Vagina (tissue), 2 donors: ENCODE measurements around the gene ETFRF1. TPM values are rescaled to one million over a fixed set of nuclear protein-coding genes. Genes with fewer than 3 reads are reported as not detected.

Experiments
- DNase-seq, 2 donors: peaks; one replicate each; pipeline ENCODE4 v3.0.0-alpha.2; 2017; ENCODE audit errors: extremely low spot score in 2 of 2
- H3K27ac ChIP-seq: fragments of 200-600 bp; sonication (generic); one replicate; pipeline ENCODE4 v1.5.1; 2019
- H3K27me3 ChIP-seq: fragments of 200-600 bp; sonication (generic); one replicate; pipeline ENCODE4 v1.5.1; 2019
- H3K36me3 ChIP-seq, 2 donors: fragments of 200-600 bp; sonication (generic); one replicate each; pipeline ENCODE4 v1.5.1; 2017 to 2019
- H3K4me1 ChIP-seq: fragments of 200-600 bp; sonication (generic); one replicate; pipeline ENCODE4 v1.5.1; 2019
- H3K4me3 ChIP-seq, 2 donors: fragments of 200-600 bp; sonication (generic); 1 replicate in 1 of 2; 2 replicates in 1 of 2; pipeline ENCODE4 v1.5.1; 2016 to 2019
- H3K9me3 ChIP-seq: fragments of 200-600 bp; sonication (generic); one replicate; pipeline ENCODE4 v1.5.1; 2019
- CTCF ChIP-seq, 3 experiments: fragments of 450-650 bp in 2 of 3; fragments of 200-600 bp in 1 of 3; sonication (generic) in 1 of 3; IDR thresholded peaks; one replicate each; pipeline ENCODE4 v1.5.1; 2017 to 2019; ENCODE audit warnings: antibody characterized with exemption in 3 of 3, mild to moderate bottlenecking in 2 of 3, moderate library complexity in 2 of 3
- POLR2A ChIP-seq, 2 donors: fragments of 450-650 bp; IDR thresholded peaks; one replicate each; pipeline ENCODE4 v1.6.1; 2017; ENCODE audit warnings: antibody characterized with exemption in 2 of 2, mild to moderate bottlenecking in 2 of 2, moderate library complexity in 2 of 2
- POLR2AphosphoS5 ChIP-seq, 2 donors: sonication (generic); formaldehyde crosslinking; IDR thresholded peaks; one replicate each; pipeline ENCODE4 v1.9.0; 2017; ENCODE audit warnings: antibody characterized with exemption in 2 of 2, mild to moderate bottlenecking in 2 of 2, low read depth in 1 of 2; ENCODE audit not compliant: insufficient read depth in 1 of 2
- intact Hi-C: fragments of 100-400 bp; cut with DNase I; formaldehyde crosslinking; loops from one replicate; pipeline ENCODE4 v1.15.1; 2023
- total RNA-seq: library from RNA; depleted of rRNA; stranded (reverse); fragments of >200 nt; gene quantifications from one replicate; pipeline ENCODE4 v1.2.3, GENCODE V29; 2016

The ETFRF1 gene
- total RNA-seq, 1 donor from 2014 or later = 15.7 TPM

GRCh38 chr12:25155022-25155576 lies 39.9 kb upstream of the ETFRF1 start:
- DNase-seq = no peak
- Histone ChIP-seq H3K36me3 (no peaks in the 10 kb centered on the region), H3K27ac (no peak overlapping the region), H3K27me3 (no peaks in the 10 kb centered on the region), H3K9me3 (no peaks in the 10 kb centered on the region), H3K4me1 (no peaks in the 10 kb centered on the region), H3K4me3 (no peak overlapping the region)
- TF ChIP-seq POLR2A (IDR thresholded peaks at IDR 0.05) (no peak), CTCF (IDR thresholded peaks at IDR 0.05) (peak; percentile 13 to 45 (median 36))
- intact Hi-C loops = no loop called here

GRCh38 chr12:25156061-25156460 lies 39.0 kb upstream of the ETFRF1 start:
- Histone ChIP-seq H3K27me3 (no peaks in the 10 kb centered on the region), H3K4me3 (no peak overlapping the region), H3K9me3 (no peaks in the 10 kb centered on the region), H3K4me1 (no peaks in the 10 kb centered on the region), H3K36me3 (no peaks in the 10 kb centered on the region), H3K27ac (no peak overlapping the region)
- no peak for DNase-seq
- no peak for TF ChIP-seq POLR2AphosphoS5 (IDR thresholded peaks at IDR 0.05; ENCODE audit: insufficient read depth in 1 of 2, low read depth in 1 of 2)
- TF ChIP-seq POLR2A (IDR thresholded peaks at IDR 0.05) = no peak
- no peak for TF ChIP-seq CTCF (IDR thresholded peaks at IDR 0.05)
- intact Hi-C loops = no loop called here

- H3K4me1 ChIP-seq = no peaks in the 10 kb centered on the region
- no peak overlapping the region for H3K4me3 ChIP-seq
- intact Hi-C loops = no loop called here
- TF ChIP-seq POLR2AphosphoS5 (IDR thresholded peaks at IDR 0.05; ENCODE audit: insufficient read depth in 1 of 2, low read depth in 1 of 2) = no peak
- no peak for TF ChIP-seq POLR2A (IDR thresholded peaks at IDR 0.05)
- no peak for TF ChIP-seq CTCF (IDR thresholded peaks at IDR 0.05)
- H3K9me3 ChIP-seq = no peaks in the 10 kb centered on the region
- H3K27me3 ChIP-seq = no peaks in the 10 kb centered on the region
- no peak overlapping the region for H3K27ac ChIP-seq
- no peaks in the 10 kb centered on the region for H3K36me3 ChIP-seq
- no peak for DNase-seq
These were observed 32.2 kb upstream of the ETFRF1 start for GRCh38 chr12:25162866-25163265.

GRCh38 chr12:25182765-25183164 lies 12.3 kb upstream of the ETFRF1 start:
- H3K9me3 ChIP-seq = no peaks in the 10 kb centered on the region
- no peak for DNase-seq
- no peaks in the 10 kb centered on the region for H3K4me1 ChIP-seq
- no peaks in the 10 kb centered on the region for H3K36me3 ChIP-seq
- intact Hi-C loops = no loop called here
- no peaks in the 10 kb centered on the region for H3K27me3 ChIP-seq
- no peak overlapping the region for H3K27ac ChIP-seq
- no peak overlapping the region for H3K4me3 ChIP-seq
- TF ChIP-seq POLR2A (IDR thresholded peaks at IDR 0.05) = no peak
- TF ChIP-seq POLR2AphosphoS5 (IDR thresholded peaks at IDR 0.05; ENCODE audit: insufficient read depth in 1 of 2, low read depth in 1 of 2) = no peak
- no peak for TF ChIP-seq CTCF (IDR thresholded peaks at IDR 0.05)

GRCh38 chr12:25184132-25184531 lies 10.9 kb upstream of the ETFRF1 start:
- no peak for DNase-seq
- Histone ChIP-seq H3K4me3 (no peak overlapping the region), H3K9me3 (no peaks in the 10 kb centered on the region), H3K4me1 (no peaks in the 10 kb centered on the region), H3K27me3 (no peaks in the 10 kb centered on the region), H3K27ac (no peak overlapping the region), H3K36me3 (no peaks in the 10 kb centered on the region)
- intact Hi-C loops = no loop called here
- TF ChIP-seq POLR2AphosphoS5 (IDR thresholded peaks at IDR 0.05; ENCODE audit: insufficient read depth in 1 of 2, low read depth in 1 of 2) (no peak), POLR2A (IDR thresholded peaks at IDR 0.05) (no peak), CTCF (IDR thresholded peaks at IDR 0.05) (no peak)
